GM21825 (cell line): ENCODE data around the gene ARHGAP23.

ENCODE experiments used
- ATAC-seq: cut with Tn5 transposase; IDR thresholded peaks from one replicate; pipeline ENCODE4 v1.9.1; 2021; ENCODE audit warnings: mild to moderate bottlenecking, moderate library complexity; ENCODE audit not compliant: unreplicated experiment

Gene ARHGAP23

GRCh38 chr17:38544175-38544838, 116.0 kb downstream of the ARHGAP23 start:
- no peak for ATAC-seq

- no peak for ATAC-seq
These were observed 116.6 kb downstream of the ARHGAP23 start for GRCh38 chr17:38544839-38545209.

GRCh38 chr17:38545531-38546225, 117.4 kb downstream of the ARHGAP23 start:
- no peak for ATAC-seq

GRCh38 chr17:38546396-38546795, 118.1 kb downstream of the ARHGAP23 start:
- no peak for ATAC-seq

GRCh38 chr17:38547444-38547843, 119.2 kb downstream of the ARHGAP23 start:
- ATAC-seq: no peak

GRCh38 chr17:38549285-38549684, 121.0 kb downstream of the ARHGAP23 start:
- ATAC-seq: no peak

- no peak for ATAC-seq
These were observed 122.4 kb downstream of the ARHGAP23 start for GRCh38 chr17:38550661-38551060.

- ATAC-seq: no peak
These were observed 122.9 kb downstream of the ARHGAP23 start for GRCh38 chr17:38551121-38551520.

GRCh38 chr17:38552343-38552742, 124.1 kb downstream of the ARHGAP23 start:
- no peak for ATAC-seq

- ATAC-seq: no peak
These were observed 126.4 kb downstream of the ARHGAP23 start for GRCh38 chr17:38554430-38555350.

- no peak for ATAC-seq
These were observed 128.0 kb downstream of the ARHGAP23 start for GRCh38 chr17:38556239-38556638.

- ATAC-seq: no peak
These were observed 129.1 kb downstream of the ARHGAP23 start for GRCh38 chr17:38557396-38557795.

- peak; percentile 55 for ATAC-seq
These were observed 129.8 kb downstream of the ARHGAP23 start for GRCh38 chr17:38557836-38558727.

- no peak for ATAC-seq
These were observed 130.4 kb downstream of the ARHGAP23 start for GRCh38 chr17:38558728-38559050.

- ATAC-seq: peak; percentile 54
These were observed 131.0 kb downstream of the ARHGAP23 start for GRCh38 chr17:38559051-38559879.

- peak; percentile 3 for ATAC-seq
These were observed 131.6 kb downstream of the ARHGAP23 start for GRCh38 chr17:38559880-38560230.

- ATAC-seq: no peak
These were observed 132.4 kb downstream of the ARHGAP23 start for GRCh38 chr17:38560503-38561318.

GRCh38 chr17:38561416-38562214, 133.4 kb downstream of the ARHGAP23 start:
- ATAC-seq: no peak
